IMR-90 (cell line): ENCODE measurements around the gene CA5B. TPM values are rescaled to one million over a fixed set of nuclear protein-coding genes. Genes with fewer than 3 reads are reported as not detected.

ENCODE experiments used
- ATAC-seq: fragments of 200-7000 bp; cut with Tn5 transposase; 2 replicates; pipeline ENCODE4 v1.9.1; 2020; ENCODE audit warnings: low read depth, mild to moderate bottlenecking, moderate library complexity
- BruUV-seq: library from RNA; stranded (reverse); fragments of 400-500 nt; replicated peaks from 2 replicates; lab custom pipeline; 2021; lab: Mats Ljungman, UMichigan
- CTCF ChIA-PET: fragments of 300-600 bp; formaldehyde crosslinking; extraction: SDS; loops from one replicate; lab custom pipeline; 2021; ENCODE audit warnings: antibody characterized with exemption; lab: Yijun Ruan, JAX
- POLR2A ChIA-PET: fragments of 300-600 bp; sonication (Branson Sonifier 250); formaldehyde crosslinking; loops from one replicate; lab custom pipeline; 2022; ENCODE audit warnings: antibody characterized with exemption; ENCODE audit not compliant: unreplicated experiment; lab: Charles Lee
- DNase-seq: peaks from one replicate; pipeline ENCODE4 v3.0.0; 2013
- H2AFZ ChIP-seq: replicated peaks from 2 replicates; pipeline ENCODE3; 2013; ENCODE audit warnings: low read length, mild to moderate bottlenecking; ENCODE audit not compliant: poor library complexity
- H2AK5ac ChIP-seq: 2 replicates; pipeline ENCODE4 v1.6.1; 2013; ENCODE audit warnings: low read depth, low read length, inconsistent platforms
- H2AK9ac ChIP-seq: replicated peaks from 2 replicates; pipeline ENCODE3; 2013; ENCODE audit warnings: mild to moderate bottlenecking, low read depth, low read length, moderate library complexity; ENCODE audit not compliant: poor library complexity
- H2BK120ac ChIP-seq: 2 replicates; pipeline ENCODE4 v1.6.1; 2013; ENCODE audit warnings: low read depth, low read length, inconsistent platforms
- H2BK15ac ChIP-seq: 3 replicates; pipeline ENCODE4 v1.6.1; 2013; ENCODE audit warnings: low read depth, low read length, inconsistent platforms
- H2BK20ac ChIP-seq: 2 replicates; pipeline ENCODE4 v1.6.1; 2013; ENCODE audit warnings: low read depth, mild to moderate bottlenecking, inconsistent platforms, low read length, moderate library complexity
- H2BK5ac ChIP-seq: 2 replicates; pipeline ENCODE4 v1.6.1; 2013; ENCODE audit warnings: mild to moderate bottlenecking, low read depth, low read length, inconsistent platforms; ENCODE audit not compliant: poor library complexity, severe bottlenecking
- H3K14ac ChIP-seq: replicated peaks from 2 replicates; pipeline ENCODE4 v1.6.1; 2013; ENCODE audit warnings: low read depth, low read length, inconsistent platforms
- H3K18ac ChIP-seq: 2 replicates; pipeline ENCODE4 v1.6.1; 2013; ENCODE audit warnings: low read depth, low read length, control low read depth
- H3K23ac ChIP-seq: 2 replicates; pipeline ENCODE4 v1.6.1; 2013; ENCODE audit warnings: low read depth, low read length, inconsistent platforms
- H3K27ac ChIP-seq: 2 replicates; pipeline ENCODE4 v1.5.1; 2013; ENCODE audit warnings: mild to moderate bottlenecking, control low read depth, low read length; ENCODE audit not compliant: insufficient read depth
- H3K27me3 ChIP-seq: 2 replicates; pipeline ENCODE4 v1.6.1; 2013; ENCODE audit warnings: low read length; ENCODE audit not compliant: control insufficient read depth, insufficient read depth
- H3K36me3 ChIP-seq: 2 replicates; pipeline ENCODE4 v1.6.1; 2013; ENCODE audit warnings: low read length, mixed read lengths; ENCODE audit not compliant: control insufficient read depth, insufficient read depth
- H3K4ac ChIP-seq: 2 replicates; pipeline ENCODE4 v1.6.1; 2013; ENCODE audit warnings: low read depth, low read length, inconsistent platforms
- H3K4me1 ChIP-seq: 2 replicates; pipeline ENCODE4 v1.6.1; 2013; ENCODE audit warnings: low read length, mixed read lengths; ENCODE audit not compliant: control insufficient read depth, insufficient read depth
- H3K4me2 ChIP-seq: 2 replicates; pipeline ENCODE4 v1.6.1; 2013; ENCODE audit warnings: low read depth, mild to moderate bottlenecking, control low read depth, low read length, moderate library complexity
- H3K4me3 ChIP-seq: 2 replicates; pipeline ENCODE4 v1.5.1; 2013; ENCODE audit warnings: low read depth, mild to moderate bottlenecking, control low read depth, low read length, moderate library complexity; ENCODE audit not compliant: insufficient read depth
- H3K56ac ChIP-seq: 2 replicates; pipeline ENCODE4 v1.6.1; 2013; ENCODE audit warnings: low read length, inconsistent platforms; ENCODE audit not compliant: insufficient read depth; ENCODE audit errors: extremely low read depth
- H3K79me1 ChIP-seq, 2 experiments: 2 replicates each; pipeline ENCODE4 v1.6.1; 2013; ENCODE audit warnings: low read length in 2 of 2, inconsistent platforms in 1 of 2, low read depth in 1 of 2
- H3K9ac ChIP-seq: 2 replicates; pipeline ENCODE4 v1.6.1; 2013; ENCODE audit warnings: low read depth, low read length, control low read depth
- H3K9me1 ChIP-seq: 2 replicates; pipeline ENCODE4 v1.6.1; 2013; ENCODE audit warnings: low read length, inconsistent platforms; ENCODE audit not compliant: insufficient read depth
- H3K9me3 ChIP-seq: 2 replicates; pipeline ENCODE4 v1.6.1; 2013; ENCODE audit warnings: low read length; ENCODE audit not compliant: control insufficient read depth, insufficient read depth
- H4K20me1 ChIP-seq: 2 replicates; pipeline ENCODE4 v1.6.1; 2013; ENCODE audit warnings: low read length, inconsistent platforms; ENCODE audit not compliant: insufficient read depth
- H4K5ac ChIP-seq: 2 replicates; pipeline ENCODE4 v1.6.1; 2013; ENCODE audit warnings: mild to moderate bottlenecking, low read depth, low read length, control low read depth
- H4K8ac ChIP-seq, 2 experiments: 2 replicates each; pipeline ENCODE4 v1.6.1; 2013; ENCODE audit warnings: low read depth in 2 of 2, low read length in 2 of 2, control low read depth in 1 of 2, inconsistent platforms in 1 of 2
- H4K91ac ChIP-seq: 2 replicates; pipeline ENCODE4 v1.6.1; 2013; ENCODE audit warnings: low read depth, low read length, inconsistent platforms; ENCODE audit not compliant: insufficient read depth
- BHLHE40 ChIP-seq: fragments of 150-350 bp; IDR thresholded peaks from 2 replicates; pipeline ENCODE4 v1.6.1; 2016; ENCODE audit warnings: mild to moderate bottlenecking, low read depth, low read length
- CEBPB ChIP-seq: IDR thresholded peaks from 2 replicates; pipeline ENCODE4 v1.6.1; 2012; ENCODE audit warnings: low read depth, low read length, improper control_type of control experiment
- CTCF ChIP-seq: conservative IDR thresholded peaks from 2 replicates; pipeline ENCODE4 v1.5.1; 2012; ENCODE audit warnings: mild to moderate bottlenecking, low read depth, low read length, improper control_type of control experiment
- FOS ChIP-seq: fragments of 150-350 bp; IDR thresholded peaks from 2 replicates; pipeline ENCODE4 v1.6.1; 2016; ENCODE audit warnings: low read depth, low read length
- MAFK ChIP-seq: IDR thresholded peaks from 2 replicates; pipeline ENCODE4 v1.6.1; 2012; ENCODE audit warnings: low read depth, low read length, improper control_type of control experiment
- MAZ ChIP-seq: IDR thresholded peaks from 2 replicates; pipeline ENCODE4 v1.6.1; 2012; ENCODE audit warnings: low read depth, mild to moderate bottlenecking, low read length, improper control_type of control experiment, moderate library complexity, borderline replicate concordance
- MXI1 ChIP-seq: IDR thresholded peaks from 2 replicates; pipeline ENCODE4 v1.6.1; 2012; ENCODE audit warnings: low read depth, mild to moderate bottlenecking, low read length, moderate library complexity, borderline replicate concordance
- NFE2L2 ChIP-seq: fragments of 150-350 bp; IDR thresholded peaks from 2 replicates; pipeline ENCODE4 v1.6.1; 2016; ENCODE audit warnings: low read depth, mild to moderate bottlenecking, low read length
- RCOR1 ChIP-seq: IDR thresholded peaks from 2 replicates; pipeline ENCODE4 v1.6.1; 2012; ENCODE audit warnings: mild to moderate bottlenecking, low read length, improper control_type of control experiment; ENCODE audit not compliant: insufficient replicate concordance
- RFX5 ChIP-seq: IDR thresholded peaks from 2 replicates; pipeline ENCODE4 v1.8.0; 2012; ENCODE audit warnings: low read depth, mild to moderate bottlenecking, low read length, moderate library complexity
- SMC3 ChIP-seq: fragments of 150-350 bp; IDR thresholded peaks from 2 replicates; pipeline ENCODE4 v1.6.1; 2016; ENCODE audit warnings: low read depth, mild to moderate bottlenecking, antibody characterized with exemption, low read length, moderate library complexity
- USF2 ChIP-seq: fragments of 150-350 bp; IDR thresholded peaks from 2 replicates; pipeline ENCODE4 v1.6.1; 2017; ENCODE audit warnings: mild to moderate bottlenecking, antibody characterized with exemption, low read length, low read depth
- WGBS, 2 experiments: methylation state at CpG; one replicate each; pipeline versions ENCODE4 v1.1.5 to v1.1.7; 2013; ENCODE audit warnings: missing lambda C conversion rate in 2 of 2; ENCODE audit not compliant: insufficient read length in 1 of 2; ENCODE audit errors: extremely low coverage in 2 of 2; 5-methylcytosine and 5-hydroxymethylcytosine counted together
- dilution Hi-C: fragments of 300-500 bp; cut with HindIII; formaldehyde crosslinking; loops from one replicate; pipeline ENCODE4 v1.14.3; 2018; ENCODE audit warnings: low sequenced_read_pairs; ENCODE audit not compliant: unreplicated experiment
- in situ Hi-C: fragments of 300-500 bp; cut with MboI; formaldehyde crosslinking; loops from 3 replicates; pipeline ENCODE4 v1.14.3; 2019; ENCODE audit warnings: low sequenced_read_pairs, inconsistent platforms, mixed read lengths
- intact Hi-C: fragments of 100-400 bp; cut with micrococcal nuclease; formaldehyde crosslinking; loops from 2 replicates; pipeline ENCODE4 v1.10.0; 2022
- polyA plus RNA-seq, 3 experiments: library from polyadenylated mRNA; depleted of rRNA; stranded (reverse); fragments of >200 nt; gene quantifications; 2 replicates each; pipeline ENCODE4 v1.2.3, GENCODE V29; 2012; ENCODE audit warnings: low replicate concordance in 1 of 3
- total RNA-seq: library from RNA; depleted of rRNA; stranded (reverse); fragments of >200 nt; gene quantifications from 2 replicates; pipeline ENCODE4 v1.2.3, GENCODE V29; 2012

The CA5B gene
- total and polyA plus RNA-seq, 2 of the 4 experiments (the other 2 are of a cell fraction) = 3.5 to 5.4 TPM

- Histone ChIP-seq H3K9me3 (no peaks in the 10 kb centered on the region), H2BK15ac (no peak overlapping the region), H2BK5ac (no peak overlapping the region), H3K9ac (no peak overlapping the region), H3K36me3 (no peaks in the 10 kb centered on the region), H2BK120ac (no peak overlapping the region), H3K4me3 (no peak overlapping the region), H4K20me1 (no peaks in the 10 kb centered on the region), H2AFZ (no peak overlapping the region), H2BK20ac (no peak overlapping the region), H3K56ac (no peak overlapping the region), H3K4me2 (no peak overlapping the region), H4K5ac (no peak overlapping the region), H3K27ac (no peak overlapping the region), H3K4ac (no peak overlapping the region), H3K9me1 (no peaks in the 10 kb centered on the region), H3K23ac (no peak overlapping the region), H3K4me1 (no peaks in the 10 kb centered on the region), H3K27me3 (no peaks in the 10 kb centered on the region), H2AK5ac (no peak overlapping the region), H4K8ac (no peak overlapping the region), H4K91ac (no peak overlapping the region), H2AK9ac (no peak overlapping the region), H3K18ac (no peak overlapping the region), H3K79me1 (no peaks in the 10 kb centered on the region), H3K14ac (no peak overlapping the region)
- DNase-seq = no peak
- WGBS, 2 experiments = no CpG with 5 or more reads among the region's 2 CpGs
- ChIA-PET POLR2A (no interaction called here), CTCF (no interaction called here)
- dilution Hi-C loops = no loop called here
- ATAC-seq = no peak
- in situ Hi-C loops = no loop called here
- intact Hi-C loops = no loop called here
- BruUV-seq = no TSS peak
- no peak for TF ChIP-seq MAZ
- TF ChIP-seq MXI1 = no peak
- TF ChIP-seq FOS = no peak
- no peak for TF ChIP-seq RFX5
- no peak for TF ChIP-seq CEBPB
- no peak for TF ChIP-seq NFE2L2
- no peak for TF ChIP-seq BHLHE40
- TF ChIP-seq RCOR1 = no peak
- no peak for TF ChIP-seq USF2
- TF ChIP-seq CTCF = no peak
- TF ChIP-seq SMC3 = no peak
- TF ChIP-seq MAFK = no peak
These were observed 13.2 kb upstream of the CA5B start for GRCh38 chrX:15724911-15725310.
